Urinary bladder (tissue), 4 donors: Measurements from ENCODE around the gene BAIAP2L2. TPM values are rescaled to one million over a fixed set of nuclear protein-coding genes. Genes with fewer than 3 reads are reported as not detected.
"Not testable (repeated sequence)": the region's sequence is repeated elsewhere in the genome, so short reads cannot be mapped to it uniquely, and the experiment has no call there.

Source experiments
- DNase-seq: peaks from one replicate; pipeline ENCODE4 v3.0.0-alpha.2; 2015; ENCODE audit errors: extremely low spot score
- H3K27ac ChIP-seq: one replicate; pipeline ENCODE4 v1.5.1; 2013; ENCODE audit warnings: low read depth, mild to moderate bottlenecking, moderate library complexity
- H3K36me3 ChIP-seq: one replicate; pipeline ENCODE4 v1.6.1; 2013; ENCODE audit warnings: mild to moderate bottlenecking, moderate library complexity; ENCODE audit not compliant: insufficient read depth
- H3K4me1 ChIP-seq: one replicate; pipeline ENCODE4 v1.6.1; 2013; ENCODE audit warnings: mild to moderate bottlenecking, moderate library complexity; ENCODE audit not compliant: insufficient read depth
- H3K4me3 ChIP-seq: one replicate; pipeline ENCODE4 v1.5.1; 2013; ENCODE audit warnings: low read depth, low read length
- WGBS: extraction: QIAGEN DNeasy Blood & Tissue Kit; methylation state at CpG from one replicate; pipeline ENCODE4 v1.1.7; 2013; 5-methylcytosine and 5-hydroxymethylcytosine counted together
- polyA plus RNA-seq: library from polyadenylated mRNA; stranded (reverse); fragments of 200-250 nt; gene quantifications from one replicate; pipeline ENCODE4 v1.2.3, GENCODE V29; 2013
- total RNA-seq: library from RNA; depleted of rRNA; stranded (reverse); fragments of >200 nt; gene quantifications from one replicate; pipeline ENCODE4 v1.2.3, GENCODE V29; 2014
- donor health status: healthy with polysubstance abuse.
- donor health status: healthy.

Gene BAIAP2L2
- total and polyA plus RNA-seq, 2 donors, result 0.42 TPM; not detected in 1

- no peak for DNase-seq
- WGBS, result 89% methylated on average over 25 of the region's 25 CpGs
Observed at GRCh38 chr22:38086001-38086845, 24.3 kb downstream of the BAIAP2L2 start.

GRCh38 chr22:38085501-38085900 lies 25.0 kb downstream of the BAIAP2L2 start:
- Histone ChIP-seq H3K4me1 (peaks cover 3% of the 10 kb centered on the region), H3K36me3 (no peaks in the 10 kb centered on the region), H3K4me3 (no peak overlapping the region), H3K27ac (no peak overlapping the region)
- DNase-seq, result no peak
- 82% methylated on average over 5 of the region's 5 CpGs for WGBS

More at GRCh38 chr22:38086001-38086845, 24.3 kb downstream of the BAIAP2L2 start:
- Histone ChIP-seq H3K4me1 (peaks cover 3% of the 10 kb centered on the region), H3K4me3 (no peak overlapping the region), H3K36me3 (no peaks in the 10 kb centered on the region), H3K27ac (no peak overlapping the region)

- H3K27ac ChIP-seq, result no peak overlapping the region
- DNase-seq, result no peak
- H3K4me3 ChIP-seq, result no peak overlapping the region
- H3K36me3 ChIP-seq, result no peaks in the 10 kb centered on the region
- 94% methylated on average over 12 of the region's 12 CpGs for WGBS
- H3K4me1 ChIP-seq, result peaks cover 3% of the 10 kb centered on the region
Observed at GRCh38 chr22:38085056-38085455, 25.4 kb downstream of the BAIAP2L2 start.

- Histone ChIP-seq H3K36me3 (no peaks in the 10 kb centered on the region), H3K4me3 (no peak within 1 kb of the TSS), H3K27ac (no peak within 1 kb of the TSS), H3K4me1 (peaks cover 3% of the 10 kb centered on the region)
- WGBS, result 74% methylated on average over 16 of the region's 16 CpGs
- no peak for DNase-seq
Observed at GRCh38 chr22:38083931-38084631, 26.4 kb downstream of the BAIAP2L2 start, which contains the start of gene SLC16A8. Gene SLC16A8 (minus strand): TSS chr22:38084184. CDS start chr22:38082873, 1,311 bp downstream.

GRCh38 chr22:38082986-38083710 lies 27.3 kb downstream of the BAIAP2L2 start:
- DNase-seq, result no peak
- Histone ChIP-seq H3K4me3 (no peak overlapping the region), H3K27ac (no peak overlapping the region), H3K36me3 (no peaks in the 10 kb centered on the region), H3K4me1 (no peaks in the 10 kb centered on the region)
- 84% methylated on average over 24 of the region's 24 CpGs for WGBS

- Histone ChIP-seq H3K4me1 (no peaks in the 10 kb centered on the region), H3K4me3 (no peak overlapping the region), H3K36me3 (no peaks in the 10 kb centered on the region), H3K27ac (no peak overlapping the region)
- 26% methylated on average over 52 of the region's 52 CpGs for WGBS
- DNase-seq, result no peak
Observed at GRCh38 chr22:38081941-38082828, 28.3 kb downstream of the BAIAP2L2 start.

GRCh38 chr22:38081636-38081940 lies 28.9 kb downstream of the BAIAP2L2 start:
- DNase-seq, result no peak
- Histone ChIP-seq H3K36me3 (no peaks in the 10 kb centered on the region), H3K4me3 (peak overlapping the region; percentile 33), H3K4me1 (no peaks in the 10 kb centered on the region), H3K27ac (no peak overlapping the region)
- 10% methylated on average over 17 of the region's 17 CpGs for WGBS

- H3K27ac ChIP-seq, result no peak overlapping the region
- no peak for DNase-seq
- no peaks in the 10 kb centered on the region for H3K36me3 ChIP-seq
- no peaks in the 10 kb centered on the region for H3K4me1 ChIP-seq
- peak overlapping the region; percentile 33 for H3K4me3 ChIP-seq
- WGBS, result 3% methylated on average over 110 of the region's 110 CpGs
Observed at GRCh38 chr22:38080850-38081635, 29.4 kb downstream of the BAIAP2L2 start.

GRCh38 chr22:38080474-38080849 lies 30.0 kb downstream of the BAIAP2L2 start:
- no peak for DNase-seq
- Histone ChIP-seq H3K4me1 (no peaks in the 10 kb centered on the region), H3K27ac (no peak overlapping the region), H3K36me3 (no peaks in the 10 kb centered on the region), H3K4me3 (no peak overlapping the region)
- WGBS, result 51% methylated on average over 11 of the region's 11 CpGs

GRCh38 chr22:38079804-38080203 lies 30.7 kb downstream of the BAIAP2L2 start:
- no peak for DNase-seq
- Histone ChIP-seq H3K4me1 (no peaks in the 10 kb centered on the region), H3K27ac (no peak overlapping the region), H3K36me3 (no peaks in the 10 kb centered on the region), H3K4me3 (no peak overlapping the region)
- 90% methylated on average over 7 of the region's 7 CpGs for WGBS

GRCh38 chr22:38079208-38079607 lies 31.3 kb downstream of the BAIAP2L2 start:
- not testable (repeated sequence) for H3K27ac ChIP-seq, H3K36me3 ChIP-seq, H3K4me3 ChIP-seq, H3K4me1 ChIP-seq, DNase-seq
- WGBS, result 94% methylated on average over 2 of the region's 2 CpGs

GRCh38 chr22:38078046-38078840 lies 32.2 kb downstream of the BAIAP2L2 start:
- no peak for DNase-seq
- WGBS, result 65% methylated on average over 22 of the region's 22 CpGs

More at GRCh38 chr22:38078046-38078840, 32.2 kb downstream of the BAIAP2L2 start:
- no peak overlapping the region for H3K27ac ChIP-seq
- H3K36me3 ChIP-seq, result no peaks in the 10 kb centered on the region
- H3K4me3 ChIP-seq, result no peak overlapping the region
- no peaks in the 10 kb centered on the region for H3K4me1 ChIP-seq
